ENCODE data around the gene GRB10. TPM values are rescaled to one million over a fixed set of nuclear protein-coding genes. Genes with fewer than 3 reads are reported as not detected.

The GRB10 gene
- polyA plus RNA-seq, 3 donors, result 1.3 to 3.1 (median 1.5) TPM

DNA sequence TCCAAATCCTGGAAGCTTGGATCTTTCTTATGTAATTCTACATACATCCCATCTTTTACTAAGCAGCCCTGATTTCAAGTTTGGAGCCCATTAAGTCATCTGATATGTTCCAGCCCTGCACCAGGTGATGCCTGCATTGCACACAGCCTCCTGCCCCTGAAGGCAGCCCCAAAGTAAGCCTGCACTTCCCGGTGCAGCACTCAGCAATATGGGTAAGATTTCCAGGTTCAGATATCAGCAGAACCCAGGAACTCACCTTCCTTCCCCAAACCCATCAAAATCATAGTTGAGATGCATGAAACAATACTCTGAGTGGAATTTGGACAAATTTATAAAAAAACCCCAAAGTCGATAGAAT is 217.2 kb downstream of the GRB10 start:
- intact Hi-C loops (cut with micrococcal nuclease), result no loop called here

GRCh38 chr7:50564640-50565558 is 217.8 kb downstream of the GRB10 start, which contains the start of gene DDC:
Gene DDC (minus strand): TSS chr7:50565405. CDS start chr7:50544085, 21,320 bp downstream.
- peak within 1 kb of the TSS in 2 of 7 donors; percentile 3 to 44 for H3K27ac Mint-ChIP-seq
- Histone ChIP-seq H3K4me2 (replicated peaks; ENCODE audit: extremely low read depth, low read length, poor library complexity, severe bottlenecking) (no peak within 1 kb of the TSS), H3K9me3 (replicated peaks in 1 of 2; ENCODE audit: control insufficient read depth in 1 of 2, insufficient read depth in 1 of 2, low read length in 2 of 2) (no peaks in the 10 kb centered on the region), H3K9ac (ENCODE audit: insufficient read depth, low read length, poor library complexity, severe bottlenecking) (no peak within 1 kb of the TSS), H4K20me1 (ENCODE audit: insufficient read depth, low read length) (no peaks in the 10 kb centered on the region), H2AFZ (ENCODE audit: insufficient read depth, low read depth, low read length, poor library complexity, severe bottlenecking) (no peak within 1 kb of the TSS), H3K27ac (ENCODE audit: low read depth in 1 of 2, low read length in 2 of 2) (no peak within 1 kb of the TSS), H3K4me3 (replicated peaks in 1 of 3; ENCODE audit: low read depth in 2 of 3, low read length in 3 of 3) (no peak within 1 kb of the TSS), H3K4me1 (ENCODE audit: control insufficient read depth in 1 of 2, insufficient read depth in 2 of 2, low read length in 2 of 2) (no peaks in the 10 kb centered on the region), H3K79me2 (ENCODE audit: insufficient read depth, low read length) (no peaks in the 10 kb centered on the region), H3K36me3 (replicated peaks in 1 of 2; ENCODE audit: control insufficient read depth in 1 of 2, insufficient read depth in 2 of 2, low read length in 2 of 2) (no peaks in the 10 kb centered on the region), H3K27me3 (ENCODE audit: control insufficient read depth in 2 of 2, insufficient read depth in 2 of 2, low read length in 2 of 2) (no peaks in the 10 kb centered on the region)
- H3K4me1 Mint-ChIP-seq, result no peaks in the 10 kb centered on the region
- no peaks in the 10 kb centered on the region for H3K9me3 Mint-ChIP-seq
- TF ChIP-seq CTCF (IDR thresholded peaks at IDR 0.05), result no peak
- 60% methylated on average over 1 of the region's 8 CpGs for WGBS (ENCODE audit: insufficient coverage)
- no peak within 1 kb of the TSS for H3K4me3 Mint-ChIP-seq
- DNase-seq, result no peak
- H3K36me3 Mint-ChIP-seq, result no peaks in the 10 kb centered on the region
- intact Hi-C loops (cut with micrococcal nuclease), result no loop called here
- H3K27me3 Mint-ChIP-seq (ENCODE audit: low read depth in 3 of 3), result peaks cover 1 to 9% (median 6%) of the 10 kb centered on the region in 3 donors

More for the DNA sequence above, 217.2 kb downstream of the GRB10 start:
- Histone ChIP-seq H3K27ac (ENCODE audit: low read depth in 1 of 2, low read length in 2 of 2) (no peak overlapping the region), H3K9me3 (replicated peaks in 1 of 2; ENCODE audit: control insufficient read depth in 1 of 2, insufficient read depth in 1 of 2, low read length in 2 of 2) (no peaks in the 10 kb centered on the region), H4K20me1 (ENCODE audit: insufficient read depth, low read length) (no peaks in the 10 kb centered on the region), H3K79me2 (ENCODE audit: insufficient read depth, low read length) (no peaks in the 10 kb centered on the region), H2AFZ (ENCODE audit: insufficient read depth, low read depth, low read length, poor library complexity, severe bottlenecking) (no peak overlapping the region), H3K27me3 (ENCODE audit: control insufficient read depth in 2 of 2, insufficient read depth in 2 of 2, low read length in 2 of 2) (no peaks in the 10 kb centered on the region), H3K36me3 (replicated peaks in 1 of 2; ENCODE audit: control insufficient read depth in 1 of 2, insufficient read depth in 2 of 2, low read length in 2 of 2) (no peaks in the 10 kb centered on the region), H3K4me1 (ENCODE audit: control insufficient read depth in 1 of 2, insufficient read depth in 2 of 2, low read length in 2 of 2) (no peaks in the 10 kb centered on the region), H3K4me3 (replicated peaks in 1 of 3; ENCODE audit: low read depth in 2 of 3, low read length in 3 of 3) (no peak overlapping the region), H3K9ac (ENCODE audit: insufficient read depth, low read length, poor library complexity, severe bottlenecking) (no peak overlapping the region), H3K4me2 (replicated peaks; ENCODE audit: extremely low read depth, low read length, poor library complexity, severe bottlenecking) (no peak overlapping the region)
- peaks cover 0 to 3% (median under 1%) of the 10 kb centered on the region in 7 donors for H3K9me3 Mint-ChIP-seq
- no peak for TF ChIP-seq CTCF (IDR thresholded peaks at IDR 0.05)
- no CpG with 5 or more reads among the region's 2 CpGs for WGBS (ENCODE audit: insufficient coverage)
- H3K27me3 Mint-ChIP-seq (ENCODE audit: low read depth in 3 of 3), result peaks cover 0 to 9% (median 4%) of the 10 kb centered on the region in 3 donors
- H3K4me1 Mint-ChIP-seq, result no peaks in the 10 kb centered on the region
- DNase-seq, result no peak
- H3K4me3 Mint-ChIP-seq, result no peak overlapping the region
- H3K27ac Mint-ChIP-seq, result no peak overlapping the region
- H3K36me3 Mint-ChIP-seq, result no peaks in the 10 kb centered on the region

Measured in CD14-positive monocyte (primary cell).